GM19468 (cell line): ENCODE data around the gene LRBA.
"Not testable (repeated sequence)": the region's sequence is repeated elsewhere in the genome, so short reads cannot be mapped to it uniquely, and the experiment has no call there.

ENCODE experiments used
- ATAC-seq: cut with Tn5 transposase; IDR thresholded peaks from one replicate; pipeline ENCODE4 v1.9.1; 2021; ENCODE audit warnings: mild to moderate bottlenecking, moderate library complexity, moderate number of reproducible peaks; ENCODE audit not compliant: unreplicated experiment; ENCODE audit errors: extremely low read depth

The LRBA gene

DNA sequence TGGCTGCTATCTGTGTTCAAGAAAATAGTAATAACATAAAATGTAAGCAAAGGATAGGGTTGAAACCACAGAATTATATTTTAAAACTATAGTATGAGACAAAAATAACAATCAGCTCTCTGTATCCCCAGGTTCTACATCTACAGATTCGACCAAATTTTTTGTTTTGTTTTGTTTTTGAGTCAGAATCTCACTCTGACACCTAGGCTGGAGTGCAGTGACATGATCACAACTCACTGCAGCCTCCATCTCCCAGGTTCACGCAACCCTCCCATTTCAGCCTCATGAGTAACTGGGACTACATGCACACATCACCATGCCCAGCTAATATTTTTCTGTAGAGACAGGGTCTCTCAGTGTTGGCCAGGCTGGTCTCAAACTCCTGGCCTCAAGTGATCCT lies 319.9 kb downstream of the LRBA start:
- ATAC-seq = no peak

DNA sequence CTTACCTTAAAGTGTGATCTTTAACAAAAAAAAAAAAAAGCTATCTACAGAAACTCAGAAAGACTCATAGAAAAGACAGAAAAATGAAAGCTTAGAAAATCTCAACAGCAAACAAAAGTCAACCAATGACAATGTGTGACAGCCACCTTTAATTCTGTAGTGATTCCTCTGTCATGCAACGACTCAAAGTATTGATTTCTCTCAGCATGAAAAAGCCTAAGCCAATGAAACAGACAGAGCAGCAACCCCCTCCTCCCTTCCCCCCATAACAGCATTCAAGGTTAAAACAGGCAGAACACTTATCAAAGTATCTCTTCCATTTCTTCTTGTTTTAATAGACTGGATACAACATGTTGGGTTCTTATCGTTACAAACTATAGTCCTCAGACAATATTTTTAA lies 320.6 kb downstream of the LRBA start:
- ATAC-seq = no peak

DNA sequence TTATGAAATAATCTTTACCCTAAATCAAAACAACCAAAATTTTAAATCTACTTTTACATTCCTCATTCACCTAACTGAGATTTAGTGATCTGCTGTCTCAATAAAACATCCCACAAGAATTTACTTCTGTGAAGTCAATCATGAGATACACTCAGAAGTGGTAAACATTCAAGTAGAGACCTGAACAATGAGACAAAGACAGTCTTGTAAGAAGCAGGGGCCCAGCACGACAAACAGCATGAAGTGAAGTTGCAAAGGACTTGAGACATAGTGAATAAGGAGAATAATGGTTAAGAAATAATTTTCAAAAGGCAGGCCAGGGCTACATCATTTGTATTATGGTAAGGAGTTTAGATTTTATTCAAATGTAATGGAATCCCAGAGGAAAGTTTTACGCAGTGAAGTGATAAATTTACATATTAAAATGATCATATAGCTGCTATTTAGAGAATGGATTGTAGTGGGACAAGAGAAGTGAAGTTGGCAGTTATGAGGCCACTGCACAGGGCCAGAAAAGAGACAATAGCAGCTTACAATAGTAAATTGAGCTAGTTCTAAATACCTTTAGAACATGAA lies 331.2 kb downstream of the LRBA start:
- no peak for ATAC-seq

DNA sequence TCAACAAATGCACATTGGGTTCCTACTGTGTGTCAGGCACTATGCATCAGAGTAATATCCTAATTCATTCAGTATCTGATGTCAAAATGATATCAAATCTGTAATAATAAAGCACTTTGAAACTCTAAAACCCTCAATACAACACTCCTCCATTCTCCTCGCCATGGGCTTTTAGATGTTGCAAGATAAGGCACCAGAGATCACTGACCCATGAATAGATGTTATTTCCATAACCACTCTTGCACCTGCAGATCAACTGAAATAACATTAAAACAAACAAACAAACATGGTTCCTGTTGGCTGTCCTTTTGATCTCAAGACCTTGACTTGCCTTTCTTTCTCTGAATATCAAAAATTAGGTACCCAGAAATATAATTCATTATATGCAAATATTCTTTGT lies 333.0 kb downstream of the LRBA start:
- no peak for ATAC-seq

DNA sequence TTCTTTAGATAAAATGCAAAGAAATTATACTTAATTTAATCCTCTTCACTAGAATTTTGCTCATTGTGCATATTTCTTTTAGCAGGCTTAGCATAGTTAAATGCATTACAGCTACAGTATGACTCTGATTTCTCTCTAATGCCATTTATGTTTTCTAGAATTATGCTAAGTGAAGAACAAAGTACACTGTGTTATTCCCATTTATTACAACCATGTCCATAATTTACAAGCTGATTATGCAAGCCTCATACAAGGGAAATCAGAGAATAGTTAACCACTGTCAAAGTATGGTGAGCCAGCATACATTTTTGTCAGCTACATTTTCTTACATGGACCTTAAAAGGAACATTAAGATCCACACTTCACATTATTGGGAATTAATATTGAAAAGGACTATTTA lies 334.0 kb downstream of the LRBA start:
- no peak for ATAC-seq

DNA sequence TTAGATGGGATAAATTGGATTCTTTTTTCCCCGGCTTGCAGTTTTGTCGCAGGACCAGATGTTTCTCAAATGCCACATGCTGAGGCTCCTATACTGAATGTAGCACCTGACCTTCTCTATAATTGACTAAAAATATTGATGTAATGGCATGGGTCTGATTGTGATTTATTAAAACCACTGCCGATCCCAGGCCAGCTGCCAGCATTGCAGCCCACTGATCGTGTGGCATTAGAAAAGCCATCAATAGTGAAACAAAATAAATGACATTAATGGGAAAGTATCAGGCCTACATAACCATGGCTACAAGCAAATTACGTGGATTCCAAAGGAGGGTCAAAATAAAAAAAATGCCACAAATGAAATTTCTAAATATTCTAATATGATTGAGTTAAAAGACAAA lies 334.4 kb downstream of the LRBA start:
- no peak for ATAC-seq

DNA sequence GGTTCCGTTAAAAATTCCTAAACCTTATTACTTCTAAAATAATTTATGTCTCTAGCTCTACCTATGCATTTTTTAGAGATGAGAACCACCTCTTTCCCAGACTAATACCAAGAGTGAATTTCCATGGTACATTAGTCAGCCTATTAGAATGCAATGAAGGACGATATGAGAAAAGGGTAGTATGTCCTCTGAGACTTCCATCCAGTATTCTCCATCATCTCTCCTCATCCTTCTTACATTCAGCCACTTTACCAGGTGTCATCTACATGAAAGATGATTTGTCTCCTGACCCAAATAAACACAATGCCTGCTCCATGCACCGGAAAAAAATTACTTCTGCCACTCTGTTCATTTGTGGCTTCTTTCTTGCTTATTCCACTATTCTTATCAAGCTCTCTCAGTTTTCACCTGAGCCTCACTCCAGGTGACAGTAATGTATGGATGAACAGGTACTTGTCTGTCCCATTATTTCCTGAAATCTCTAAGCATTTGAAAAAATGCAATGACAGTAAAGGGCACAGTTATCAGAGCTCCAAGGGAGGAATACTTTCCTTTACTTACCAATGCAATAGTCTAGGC lies 335.2 kb downstream of the LRBA start:
- ATAC-seq = no peak

DNA sequence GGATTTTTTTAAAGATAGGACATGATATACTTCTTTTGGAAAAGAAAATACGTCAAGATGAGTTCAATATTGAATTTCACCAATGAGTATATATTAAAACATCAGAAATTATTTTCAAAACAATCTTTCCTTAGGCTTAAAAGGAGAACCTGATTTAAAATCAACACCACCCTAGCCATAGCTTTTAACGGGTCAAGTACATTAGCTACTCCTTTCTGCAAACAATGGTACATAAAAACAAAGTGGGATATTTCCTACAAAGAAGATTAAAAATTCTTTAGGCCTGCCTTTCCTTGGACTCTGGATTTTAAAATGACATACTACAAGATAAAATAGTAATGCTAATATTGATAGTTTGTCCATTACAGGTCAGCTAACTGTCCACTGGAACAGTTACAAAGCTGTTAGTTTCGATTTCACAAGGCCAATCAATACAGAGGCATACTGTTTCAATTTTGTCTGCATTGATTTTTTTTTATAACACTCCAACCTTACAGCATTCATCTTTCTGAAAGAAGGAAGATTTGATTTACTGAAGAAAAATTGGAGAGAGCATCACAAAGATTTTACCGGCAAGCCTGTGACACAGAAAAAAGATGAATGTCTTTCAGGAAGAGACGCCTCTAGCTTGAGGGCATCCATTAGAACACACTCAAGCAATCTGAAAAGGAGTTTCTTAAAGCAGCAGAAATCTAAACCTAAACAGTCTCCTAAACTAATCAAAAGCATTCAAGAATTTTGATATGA lies 335.9 kb downstream of the LRBA start:
- no peak for ATAC-seq

DNA sequence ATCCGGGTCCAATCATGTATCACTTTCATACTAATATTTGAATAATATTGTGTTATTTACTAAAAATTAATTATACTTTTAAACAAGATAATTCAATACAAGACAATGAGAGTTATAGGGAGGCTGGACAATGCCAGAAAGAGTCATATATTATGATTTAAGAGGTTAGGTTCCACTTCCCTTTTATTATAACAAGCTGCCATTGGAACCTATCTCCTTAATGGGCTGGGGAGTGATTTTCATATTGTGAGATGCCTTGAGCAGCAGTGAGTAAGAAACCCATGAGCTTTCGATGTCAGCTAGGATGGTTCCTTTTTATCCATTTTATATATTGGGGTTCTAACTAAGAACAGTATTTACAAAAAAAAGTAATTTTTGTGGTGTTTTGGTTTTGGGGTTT lies 341.3 kb downstream of the LRBA start:
- ATAC-seq = no peak

DNA sequence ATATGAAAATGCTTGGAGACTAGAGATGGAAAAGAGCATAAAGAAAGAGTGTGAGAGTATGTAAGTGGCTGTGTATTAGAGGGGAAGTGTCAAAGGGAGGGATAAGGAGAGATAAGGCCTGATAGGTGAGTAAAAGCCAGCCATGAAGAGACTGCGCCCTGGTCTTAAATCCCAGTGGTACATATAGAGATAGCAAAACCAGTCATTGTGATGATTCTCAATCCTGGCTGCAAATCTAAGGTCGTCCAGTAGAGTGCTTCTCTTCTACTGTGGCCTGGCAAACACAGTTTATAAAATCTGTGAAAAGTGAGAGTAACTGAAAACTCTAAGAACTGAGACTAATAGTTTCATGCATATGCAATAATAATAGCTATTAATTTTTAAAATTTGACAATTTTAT lies 346.3 kb downstream of the LRBA start:
- ATAC-seq = no peak

DNA sequence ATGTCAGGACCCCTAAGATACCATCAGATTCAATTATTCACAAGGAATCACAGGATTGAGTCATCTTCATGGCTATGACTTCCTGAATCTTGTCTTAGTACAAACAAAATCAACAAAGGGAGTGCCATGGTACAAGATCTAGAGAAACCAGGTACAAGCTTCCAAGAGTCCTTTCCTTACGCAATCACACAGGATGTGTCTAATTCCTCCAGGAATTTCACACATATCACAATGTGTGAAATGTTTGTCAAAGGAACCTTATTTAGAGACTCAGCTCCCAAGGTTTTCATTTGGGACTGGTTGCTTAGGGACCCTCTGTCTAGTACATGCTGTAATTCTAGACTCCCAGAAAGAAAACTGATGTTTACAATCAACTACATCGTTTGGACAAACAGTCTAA lies 350.1 kb downstream of the LRBA start:
- no peak for ATAC-seq

DNA sequence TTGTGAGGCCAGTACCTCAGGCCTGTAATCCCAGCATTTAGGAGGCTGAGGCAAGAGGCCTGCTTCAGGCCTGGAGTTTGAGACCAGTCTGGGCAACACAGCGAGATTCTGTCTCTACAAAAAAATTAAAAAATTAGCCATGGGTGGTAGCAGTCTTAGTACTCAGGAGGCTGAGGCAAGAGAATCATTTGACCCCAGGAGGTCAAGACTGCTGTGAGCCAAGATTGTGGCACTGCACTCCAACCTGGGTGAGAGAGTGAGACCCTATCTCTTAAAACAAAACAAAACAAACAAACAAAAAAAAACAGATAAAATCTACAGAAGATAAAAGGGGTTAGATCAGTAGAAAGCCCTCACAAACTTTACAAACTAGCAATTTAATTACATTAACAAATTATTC lies 352.4 kb downstream of the LRBA start:
- ATAC-seq = no peak

DNA sequence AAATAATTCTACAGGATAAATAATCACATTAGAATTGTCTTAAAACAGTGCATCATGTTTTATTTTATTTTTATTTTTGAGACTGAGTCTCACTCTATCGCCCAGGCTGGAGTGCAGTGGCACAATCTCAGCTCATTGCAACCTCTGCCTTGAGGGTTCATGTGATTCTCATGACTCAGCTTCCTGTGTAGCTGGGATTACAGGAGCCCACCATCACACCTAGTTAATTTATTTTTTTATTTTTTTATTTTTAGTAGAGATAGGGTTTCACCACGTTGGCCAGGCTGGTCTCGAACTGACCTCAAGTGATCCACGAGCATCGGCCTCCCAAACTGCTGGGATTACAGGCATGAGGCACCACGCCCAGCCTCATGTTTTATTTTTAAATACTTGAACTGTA lies 353.5 kb downstream of the LRBA start:
- ATAC-seq = not testable (repeated sequence)

DNA sequence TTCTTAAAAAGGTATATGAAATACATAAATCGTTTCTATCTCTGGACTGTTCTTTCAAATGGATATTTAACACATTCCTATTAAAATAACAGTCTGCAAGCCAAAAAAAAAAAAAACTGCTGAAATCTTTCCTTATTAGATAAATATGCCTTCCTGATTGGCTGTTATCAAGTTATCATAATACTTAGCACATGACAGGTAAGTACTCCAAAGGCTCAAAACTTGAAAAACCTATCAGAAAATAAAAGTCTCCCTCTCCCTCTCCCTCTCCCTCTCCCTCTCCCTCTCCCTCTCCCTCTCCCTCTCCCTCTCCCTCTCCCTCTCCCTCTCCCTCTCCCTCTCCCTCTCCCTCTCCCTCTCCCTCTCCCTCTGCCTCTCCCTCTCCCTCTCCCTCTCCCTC lies 356.8 kb downstream of the LRBA start:
- not testable (repeated sequence) for ATAC-seq

DNA sequence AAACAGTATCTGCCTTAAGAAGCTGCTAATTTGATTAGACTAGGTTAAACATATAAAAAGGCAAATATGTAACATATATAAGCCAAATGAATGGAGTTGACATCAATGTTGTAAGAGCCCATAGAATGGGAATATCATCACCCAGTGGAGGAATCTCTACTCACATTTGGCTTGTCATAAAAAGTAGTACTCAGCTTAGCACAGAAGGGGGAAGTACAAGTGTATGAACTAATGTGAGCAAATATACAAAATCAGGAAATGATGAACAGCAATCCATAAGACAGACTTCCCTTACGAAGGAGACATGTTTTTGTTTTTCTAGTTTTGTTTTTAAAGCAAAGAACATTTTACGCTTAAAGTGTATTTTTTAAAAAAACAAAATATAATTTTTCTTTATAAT lies 358.2 kb downstream of the LRBA start:
- ATAC-seq = no peak

DNA sequence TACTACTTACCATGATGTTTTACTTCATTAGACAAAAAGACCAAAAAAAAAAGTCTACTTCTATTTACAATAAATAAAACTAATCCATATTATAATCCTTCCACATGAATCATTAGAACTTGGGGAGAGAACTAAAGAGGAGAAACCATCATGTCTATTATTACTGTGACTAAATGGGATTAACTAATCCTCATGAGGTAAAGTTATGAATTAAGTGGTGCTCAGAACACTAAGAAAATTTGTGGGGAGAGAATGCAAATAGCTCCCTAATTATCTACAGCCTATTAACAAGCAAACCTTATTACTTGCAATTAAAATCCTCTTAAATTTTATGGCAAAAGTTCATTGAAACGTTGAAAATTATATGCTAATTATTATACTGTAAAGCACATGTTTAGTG lies 364.3 kb downstream of the LRBA start:
- ATAC-seq = no peak

DNA sequence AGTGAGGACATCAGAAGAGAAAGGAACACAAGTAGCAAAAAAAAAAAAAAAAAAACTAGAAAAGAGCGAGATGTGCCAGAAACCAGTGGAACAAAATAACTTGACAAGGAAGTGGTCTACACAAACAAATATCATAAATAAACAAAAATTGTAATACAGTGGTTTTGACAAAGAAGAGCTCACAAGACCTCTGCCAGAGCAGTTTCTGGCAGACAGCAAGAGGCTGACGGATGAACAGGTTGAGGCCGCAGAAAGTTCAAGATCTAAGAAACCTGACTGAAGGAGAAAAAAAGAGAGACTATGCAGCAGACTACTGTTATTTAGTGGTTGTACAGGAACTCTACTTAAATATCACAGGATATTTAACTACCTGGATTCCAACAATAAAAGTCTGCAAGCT lies 367.0 kb downstream of the LRBA start:
- no peak for ATAC-seq

DNA sequence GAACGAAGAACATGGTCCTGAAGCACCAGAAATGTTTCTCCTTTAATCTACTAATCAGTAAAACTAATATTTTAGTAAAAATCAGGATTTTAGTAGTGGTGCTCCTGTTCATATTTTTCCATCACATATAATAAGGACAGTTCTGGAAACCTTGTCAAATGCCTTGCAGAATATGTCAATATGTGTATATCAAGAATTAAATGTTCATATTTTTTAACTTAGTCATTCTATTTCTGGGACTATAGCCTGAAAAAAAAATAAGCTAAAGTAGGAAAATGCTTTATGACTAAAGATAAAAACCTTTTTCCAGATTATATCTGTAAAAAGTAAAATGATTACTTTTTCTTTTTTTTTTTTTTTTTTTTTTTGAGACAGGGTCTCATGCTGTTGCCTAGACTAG lies 368.1 kb downstream of the LRBA start:
- ATAC-seq = no peak

DNA sequence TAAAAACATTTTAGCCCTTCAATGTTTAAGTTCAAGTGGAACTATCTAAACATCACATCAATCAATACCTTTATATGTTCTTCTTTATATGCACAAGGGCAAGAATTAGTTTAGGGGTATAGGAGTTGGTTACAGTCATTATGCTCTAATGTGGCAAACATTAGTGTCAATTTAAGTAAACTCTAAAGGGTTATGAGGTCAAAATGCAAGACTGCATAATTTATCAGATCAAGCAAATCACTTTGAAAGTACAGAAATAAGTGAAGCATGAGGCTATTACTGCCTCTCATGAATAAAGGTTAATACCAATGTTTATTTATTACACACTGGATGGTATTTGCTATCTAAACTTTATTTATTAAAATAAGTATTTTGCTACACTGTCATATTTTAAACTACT lies 373.5 kb downstream of the LRBA start:
- ATAC-seq = no peak

DNA sequence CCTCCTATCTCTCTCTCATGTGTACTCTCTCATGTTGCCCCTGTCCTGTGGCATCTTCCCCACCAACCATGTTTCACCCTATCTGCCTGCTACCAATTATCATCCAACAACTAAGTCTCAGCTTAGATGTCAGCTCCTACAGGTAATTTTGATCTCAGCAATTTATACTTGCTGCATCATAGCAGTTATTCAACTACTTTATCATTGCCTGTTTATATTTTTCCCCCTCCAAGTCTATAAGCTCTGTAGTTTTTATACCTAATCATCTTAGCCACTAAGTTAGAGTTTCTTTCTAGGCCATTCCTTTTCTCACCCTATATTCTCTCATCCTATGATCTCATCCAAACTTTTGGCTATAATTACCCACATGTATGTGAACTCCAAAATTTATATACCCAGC lies 382.4 kb downstream of the LRBA start:
- no peak for ATAC-seq

DNA sequence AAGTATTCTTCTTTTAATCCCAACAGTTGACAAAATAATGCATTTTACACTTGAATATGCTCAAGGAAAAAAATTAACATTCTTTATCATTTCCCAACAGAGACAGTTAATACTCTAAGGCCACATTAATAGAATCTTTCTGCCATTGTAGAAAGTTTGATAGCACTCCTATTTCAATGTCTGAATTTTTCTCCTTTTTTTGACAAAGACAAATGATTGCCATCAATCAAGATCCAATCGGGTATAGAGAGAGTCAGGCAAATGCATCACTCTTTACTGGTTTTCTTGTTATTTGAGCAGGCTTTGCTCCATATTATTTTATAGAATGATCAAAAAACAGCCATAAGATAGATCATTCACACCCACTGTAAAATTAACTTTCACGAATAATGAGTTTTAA lies 387.0 kb downstream of the LRBA start:
- ATAC-seq = no peak

DNA sequence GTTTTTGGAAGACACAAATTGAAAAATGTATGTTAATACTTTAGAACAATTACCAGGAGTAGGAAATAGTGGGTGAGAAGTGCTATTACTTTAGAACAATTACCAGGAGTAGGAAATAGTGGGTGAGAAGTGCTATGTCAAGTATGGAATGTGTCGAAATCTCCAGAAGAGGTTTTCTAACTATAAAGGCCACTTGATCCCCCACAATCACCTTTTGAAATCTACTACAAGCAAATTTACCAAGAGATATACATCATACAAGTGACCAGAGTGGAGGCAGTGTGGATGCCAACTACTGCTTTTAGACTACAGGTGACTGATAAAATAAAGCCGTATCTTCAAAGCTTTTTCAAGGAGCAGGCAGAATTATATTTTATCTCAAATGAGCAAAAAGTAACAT lies 390.1 kb downstream of the LRBA start:
- ATAC-seq = no peak
